DOHH2 (cell line): ENCODE data around the gene G2E3.

Experiments
- CTCF ChIP-seq: fragments of 200-600 bp; sonication (generic); IDR thresholded peaks from one replicate; pipeline ENCODE4 v1.5.1; 2014; ENCODE audit warnings: antibody characterized with exemption, mild to moderate bottlenecking, low read depth, low read length; ENCODE audit not compliant: poor library complexity, severe bottlenecking
- EZH2phosphoT487 ChIP-seq: fragments of 200-600 bp; sonication (generic); IDR thresholded peaks from 2 replicates; pipeline ENCODE4 v1.6.1; 2017; ENCODE audit warnings: borderline replicate concordance, mild to moderate bottlenecking, antibody characterized with exemption, low read length, moderate library complexity, mixed read lengths

- TF ChIP-seq CTCF = no peak
- TF ChIP-seq EZH2phosphoT487 = no peak
Observed at GRCh38 chr14:30620178-30620577, 61.2 kb downstream of the G2E3 start.
